GM18519 (cell line): ENCODE results near the gene TTC3.
"Not testable (repeated sequence)": the region's sequence is repeated elsewhere in the genome, so short reads cannot be mapped to it uniquely, and the experiment has no call there.

Experiments used
- ATAC-seq: cut with Tn5 transposase; IDR thresholded peaks from one replicate; pipeline ENCODE4 v1.9.1; 2021; ENCODE audit warnings: mild to moderate bottlenecking, moderate library complexity; ENCODE audit not compliant: unreplicated experiment, low FRiP score

TTC3 gene

DNA sequence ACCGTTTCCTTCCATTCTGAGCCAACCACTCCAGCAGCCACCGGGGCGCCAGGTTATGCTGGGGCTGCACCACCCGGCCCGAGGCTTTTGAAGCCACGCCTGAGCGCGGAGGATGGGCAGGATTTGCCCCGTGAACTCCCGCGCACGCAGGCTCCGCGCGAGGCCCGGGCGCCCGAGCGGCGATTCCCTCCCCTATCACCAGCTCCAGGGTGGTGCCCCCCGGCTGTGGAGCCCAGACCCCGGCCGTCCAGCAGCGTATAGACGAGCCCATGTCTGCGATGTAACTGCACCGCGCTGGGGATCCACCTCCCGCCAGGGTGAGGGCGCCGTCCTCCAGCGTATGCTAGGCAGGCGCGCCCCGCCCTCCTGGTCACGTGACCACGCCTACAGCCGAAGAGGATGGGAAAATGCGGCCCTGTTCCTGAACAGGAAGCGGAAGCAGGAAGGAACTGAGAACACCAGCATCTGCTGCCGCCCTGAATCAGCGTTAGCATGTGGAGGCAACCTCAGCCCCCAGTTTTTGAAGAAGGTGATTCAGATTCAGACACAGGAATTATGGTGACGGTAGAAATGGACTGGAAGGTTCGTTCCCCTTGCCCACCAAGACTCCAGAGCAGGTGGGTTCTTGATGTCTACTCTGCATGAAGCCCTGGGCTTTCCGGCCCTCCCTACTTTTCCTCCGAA is 148.1 kb downstream of the TTC3 start:
- ATAC-seq: peak; percentile 63

DNA sequence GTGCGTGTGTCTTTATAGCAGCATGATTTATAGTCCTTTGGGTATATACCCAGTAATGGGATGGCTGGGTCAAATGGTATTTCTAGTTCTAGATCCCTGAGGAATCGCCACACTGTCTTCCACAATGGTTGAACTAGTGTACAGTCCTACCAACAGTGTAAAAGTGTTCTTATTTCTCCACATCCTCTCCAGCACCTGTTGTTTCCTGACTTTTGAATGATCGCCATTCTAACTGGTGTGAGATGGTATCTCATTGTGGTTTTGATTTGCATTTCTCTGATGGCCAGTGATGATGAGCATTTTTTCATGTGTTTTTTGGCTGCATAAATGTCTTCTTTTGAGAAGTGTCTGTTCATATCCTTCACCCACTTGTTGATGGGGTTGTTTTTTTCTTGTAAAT is 149.2 kb downstream of the TTC3 start:
- not testable (repeated sequence) for ATAC-seq

DNA sequence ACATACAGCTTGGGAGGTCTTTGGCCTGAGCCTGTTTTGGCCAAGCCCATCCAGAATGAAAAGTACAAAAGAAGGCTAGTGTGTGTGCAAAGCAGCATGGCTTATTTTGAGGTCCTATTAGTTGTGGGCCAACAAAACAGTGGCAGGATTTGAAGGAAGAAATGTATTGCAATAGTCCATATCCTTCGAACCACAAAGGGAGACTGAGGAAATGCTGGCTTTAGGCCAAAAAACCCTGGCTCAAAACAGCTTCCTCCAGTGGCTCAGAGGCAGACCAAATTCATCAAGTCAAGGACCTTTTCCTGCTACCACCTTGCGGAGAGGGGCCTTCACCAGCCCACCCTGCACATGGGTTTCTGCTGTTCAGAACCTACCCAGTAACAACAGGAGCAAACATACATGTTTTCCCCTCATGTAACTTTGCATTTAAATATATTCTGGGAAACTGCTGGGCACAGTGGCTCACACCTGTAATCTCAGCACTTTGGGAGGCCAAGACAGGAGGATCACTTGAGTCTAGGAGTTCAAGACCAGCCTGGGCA is 150.8 kb downstream of the TTC3 start:
- ATAC-seq: no peak

DNA sequence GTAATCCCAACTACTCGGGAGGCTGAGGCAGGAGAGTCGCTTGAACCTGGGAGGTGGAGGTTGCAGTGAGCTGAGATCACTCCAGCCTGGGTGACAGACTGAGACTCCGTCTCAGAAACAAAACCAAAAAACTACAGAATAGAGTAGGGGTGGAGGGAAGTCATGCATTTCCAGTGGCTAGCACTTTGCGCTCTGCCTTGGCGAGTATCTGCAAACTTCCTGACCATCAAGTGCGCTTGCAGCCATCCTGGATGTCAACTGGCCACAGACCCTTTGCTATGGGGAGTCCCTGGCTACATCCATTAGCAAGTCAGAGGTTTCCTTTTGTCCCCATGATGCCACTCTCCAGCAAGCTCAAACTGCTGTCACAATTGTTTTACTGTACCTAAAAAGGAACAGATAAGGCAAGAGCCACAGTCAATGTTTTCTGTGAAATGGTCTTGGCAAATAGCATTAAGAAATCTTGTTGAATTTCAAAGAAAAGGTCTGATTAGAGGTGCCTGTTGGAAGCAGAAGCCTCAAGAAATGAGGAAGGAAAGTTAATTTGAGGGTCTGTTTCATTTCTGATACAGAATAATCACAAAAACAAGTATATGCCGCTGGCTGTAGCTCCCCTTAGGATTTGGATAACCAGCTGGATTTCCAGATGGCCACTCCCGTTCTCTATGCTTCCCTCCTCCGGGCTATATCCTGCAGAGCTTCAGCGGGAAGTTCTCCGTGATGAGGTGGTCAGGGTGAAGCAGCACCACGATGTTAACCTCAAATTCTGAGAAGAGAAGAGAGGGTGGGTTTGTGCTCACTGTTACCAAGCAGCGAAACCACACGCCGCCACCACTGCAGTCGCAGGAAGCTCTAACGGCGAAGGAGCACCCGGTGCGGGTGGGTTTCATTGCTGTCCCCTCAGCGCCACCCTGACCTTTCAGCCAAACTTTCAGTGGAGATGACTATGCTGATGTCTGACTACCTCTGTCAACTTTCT is 152.1 kb downstream of the TTC3 start:
- no peak for ATAC-seq

DNA sequence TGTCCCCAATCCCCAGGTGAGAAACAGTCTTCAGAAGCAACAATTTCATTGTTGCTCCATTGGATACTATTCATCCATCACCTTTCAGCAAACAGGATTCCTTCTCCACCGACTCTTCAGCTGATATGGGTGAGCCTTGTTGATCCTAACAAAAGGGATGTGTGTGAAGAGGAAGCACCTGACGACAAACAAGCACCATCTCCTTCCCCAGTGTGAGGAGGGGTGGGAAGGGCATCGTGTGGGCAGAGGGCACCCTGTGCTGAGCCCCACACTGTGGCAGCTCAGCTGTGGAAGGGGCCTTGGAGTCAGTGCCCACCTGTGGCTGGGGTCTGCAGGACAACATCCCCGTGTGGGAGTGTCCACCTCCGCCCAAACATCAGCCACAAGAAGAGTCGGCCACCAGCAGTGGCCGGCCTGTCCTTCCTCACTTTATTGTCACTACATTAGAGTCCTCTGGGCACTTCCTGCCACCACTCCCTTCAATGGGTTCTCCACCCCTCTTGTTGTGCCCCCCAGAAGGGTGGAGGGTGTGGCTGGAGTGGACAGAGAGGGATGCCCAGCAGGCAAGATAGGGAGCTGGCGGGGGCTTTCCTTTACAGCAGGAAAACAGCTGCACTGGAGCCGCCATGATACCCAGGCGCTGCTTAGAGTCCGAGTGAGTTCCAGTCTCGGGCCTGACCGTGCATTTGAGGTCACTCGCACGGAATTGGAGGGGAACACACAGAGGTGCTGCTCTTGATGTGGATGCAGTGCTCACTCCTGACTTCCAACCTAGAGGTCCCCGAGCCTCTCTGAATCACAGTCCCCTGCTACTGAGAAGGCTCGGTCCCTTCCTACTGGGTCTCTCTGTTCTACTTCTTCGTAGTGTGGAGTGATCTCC is 153.2 kb downstream of the TTC3 start:
- no peak for ATAC-seq

DNA sequence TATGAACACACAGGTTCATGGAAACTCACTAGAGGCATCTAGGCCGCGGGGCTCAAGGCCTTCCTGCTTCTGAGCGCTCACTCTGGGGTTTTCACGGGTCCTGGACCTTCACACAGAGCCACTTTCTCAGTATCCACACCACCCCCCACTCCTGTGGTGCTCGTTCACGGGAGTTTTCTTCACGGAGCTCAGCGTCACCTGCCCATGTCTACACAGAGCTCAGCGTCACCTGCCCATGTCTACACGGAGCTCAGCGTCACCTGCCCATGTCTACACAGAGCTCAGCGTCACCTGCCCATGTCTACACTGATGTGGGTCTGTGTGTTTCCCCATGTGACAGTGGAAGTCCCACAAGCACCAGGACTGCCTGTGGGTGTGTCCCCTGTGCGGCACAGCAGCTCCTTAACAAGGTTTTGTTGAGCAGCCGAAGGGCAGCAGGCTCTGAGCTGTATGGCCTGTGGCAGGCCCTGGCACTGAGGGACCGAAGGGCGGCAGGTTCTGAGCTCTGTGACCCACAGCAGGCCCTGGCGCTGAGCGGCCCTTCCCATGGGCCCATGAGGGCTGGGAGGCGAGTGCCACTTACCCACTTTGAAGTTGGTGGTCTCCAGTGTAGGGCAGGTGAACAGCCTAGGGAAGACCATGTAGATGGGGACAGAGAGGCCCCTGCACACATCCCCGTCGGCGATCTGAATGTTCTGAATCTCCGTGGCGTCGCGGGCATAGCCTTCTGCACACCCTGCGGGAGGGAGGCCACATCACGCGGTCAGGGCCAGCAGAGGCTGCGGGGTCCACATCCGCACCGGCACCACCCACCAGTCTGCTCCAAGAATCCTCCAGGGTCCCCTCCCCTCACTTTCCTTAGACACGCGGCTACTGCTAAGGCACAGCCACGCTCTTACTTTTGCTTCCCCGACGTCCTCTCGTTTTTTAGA is 154.3 kb downstream of the TTC3 start:
- ATAC-seq: no peak

DNA sequence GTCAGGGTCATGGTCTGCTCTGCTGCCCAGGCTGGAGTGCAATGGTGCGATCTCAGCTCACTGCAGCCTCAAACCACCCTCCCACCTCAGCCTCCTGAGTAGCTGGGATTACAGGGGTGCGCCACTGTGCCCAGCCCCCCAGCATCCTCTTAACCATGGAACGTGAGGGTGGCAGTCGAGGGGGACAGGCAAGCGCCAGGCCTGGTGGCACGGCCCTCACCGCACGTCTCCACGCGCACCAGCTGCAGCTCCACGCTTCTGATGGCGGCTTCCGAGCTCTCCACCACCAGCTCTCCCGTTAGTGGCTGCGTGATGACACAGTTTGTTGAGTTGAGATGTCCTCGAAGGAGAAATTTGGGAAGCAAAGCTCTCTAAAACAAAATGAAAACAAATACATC is 154.9 kb downstream of the TTC3 start:
- ATAC-seq: no peak

DNA sequence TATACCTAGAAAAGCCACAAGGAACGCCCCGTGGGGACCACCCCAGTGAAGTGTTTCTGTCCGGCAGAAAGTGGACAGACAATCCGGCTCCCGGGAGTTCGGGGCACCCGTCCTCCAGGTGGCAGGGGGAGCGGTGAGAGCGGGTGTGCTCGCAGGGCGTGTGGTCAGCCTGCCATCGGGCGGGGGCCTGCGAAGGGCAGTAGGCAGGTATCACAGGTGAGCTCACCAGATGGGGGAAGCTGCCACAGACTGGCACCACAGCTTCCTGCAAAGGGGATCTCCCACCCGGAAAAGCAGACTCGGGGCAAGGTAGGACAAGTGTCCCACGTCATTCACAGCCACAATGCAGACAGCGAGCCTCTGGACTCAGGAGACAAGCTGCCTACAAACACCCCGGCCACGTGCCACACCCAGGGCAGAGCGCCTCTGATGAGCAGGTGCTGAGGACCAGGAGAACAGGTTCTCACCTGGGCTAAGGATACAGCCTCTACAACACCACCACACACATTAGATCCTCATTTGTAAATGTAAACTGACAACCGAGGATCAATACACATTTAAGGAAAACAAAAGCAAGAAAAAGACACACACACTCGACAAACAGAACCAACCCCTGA is 157.7 kb downstream of the TTC3 start:
- ATAC-seq: no peak

DNA sequence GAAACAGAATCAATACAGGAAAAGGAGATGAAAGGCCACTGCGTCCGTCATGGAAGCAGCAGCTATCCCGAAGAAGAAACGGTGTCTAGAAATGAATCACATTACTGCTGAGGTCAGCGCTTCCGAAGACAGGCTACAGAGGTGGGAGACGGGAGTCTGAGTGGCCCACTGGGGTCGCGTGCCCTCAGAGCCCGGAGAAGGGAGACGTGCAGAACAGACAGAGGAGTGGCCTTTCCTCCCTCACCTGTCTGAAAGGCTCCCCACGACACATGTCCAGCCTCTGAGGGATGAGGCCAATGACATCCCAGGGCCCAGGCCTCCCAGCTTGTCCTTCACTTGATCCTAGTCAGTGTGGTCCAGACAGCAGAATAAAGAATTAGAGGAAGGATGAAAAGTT is 158.2 kb downstream of the TTC3 start:
- ATAC-seq: no peak

DNA sequence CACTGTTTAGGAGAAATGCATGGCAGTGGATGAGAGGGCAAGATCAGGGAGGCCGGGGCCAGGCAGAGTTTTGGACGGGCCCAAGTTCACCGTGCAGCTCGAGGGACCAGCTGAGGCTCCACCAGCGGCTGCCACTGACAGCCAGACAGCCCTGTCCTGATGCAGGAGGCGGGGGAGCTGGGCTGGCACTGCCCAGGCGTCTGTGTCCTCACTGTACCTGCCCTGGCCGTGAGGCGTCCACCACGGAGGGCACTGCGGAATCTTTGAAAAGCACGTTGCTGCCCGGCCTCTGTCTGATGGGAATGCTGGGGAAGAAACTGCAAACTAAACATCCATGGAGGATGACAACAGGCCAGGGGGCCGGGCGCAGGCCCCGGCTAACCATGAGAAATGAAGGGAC is 158.6 kb downstream of the TTC3 start:
- ATAC-seq: no peak

DNA sequence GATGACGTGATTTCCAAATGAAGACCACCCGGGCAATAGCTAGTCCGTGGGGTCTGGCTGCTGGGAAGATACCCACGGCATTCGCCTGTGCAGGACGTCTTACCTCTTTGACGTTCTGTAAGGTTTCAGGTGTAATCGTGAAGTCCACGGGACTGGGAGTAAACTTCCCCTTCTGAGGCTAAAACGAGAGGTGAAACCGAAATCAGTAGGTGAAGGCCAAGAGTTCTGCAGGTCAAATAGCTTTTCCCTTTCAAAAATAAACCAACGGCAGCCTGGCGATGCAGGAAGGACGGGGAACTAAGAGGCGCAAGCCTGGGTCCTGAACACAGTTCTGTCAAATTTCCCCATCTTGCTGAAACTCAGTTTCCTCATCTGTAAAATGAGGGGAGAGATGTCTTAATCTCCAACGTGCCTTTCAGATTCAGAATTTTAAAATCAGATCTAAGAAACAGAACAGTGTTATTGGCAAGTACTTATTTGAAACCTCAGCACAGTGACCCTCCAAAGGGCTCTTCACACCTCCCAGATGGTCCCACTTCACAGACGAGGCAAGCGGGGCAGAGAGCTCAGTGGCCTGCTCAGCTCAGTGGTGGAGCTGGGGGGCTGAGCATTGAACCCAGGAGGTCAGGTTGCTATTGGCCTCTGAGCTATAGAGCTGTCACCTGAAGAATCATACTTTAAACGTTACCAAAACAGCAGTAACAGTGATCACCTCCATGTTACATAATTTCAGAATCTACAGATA is 159.4 kb downstream of the TTC3 start:
- ATAC-seq: no peak

DNA sequence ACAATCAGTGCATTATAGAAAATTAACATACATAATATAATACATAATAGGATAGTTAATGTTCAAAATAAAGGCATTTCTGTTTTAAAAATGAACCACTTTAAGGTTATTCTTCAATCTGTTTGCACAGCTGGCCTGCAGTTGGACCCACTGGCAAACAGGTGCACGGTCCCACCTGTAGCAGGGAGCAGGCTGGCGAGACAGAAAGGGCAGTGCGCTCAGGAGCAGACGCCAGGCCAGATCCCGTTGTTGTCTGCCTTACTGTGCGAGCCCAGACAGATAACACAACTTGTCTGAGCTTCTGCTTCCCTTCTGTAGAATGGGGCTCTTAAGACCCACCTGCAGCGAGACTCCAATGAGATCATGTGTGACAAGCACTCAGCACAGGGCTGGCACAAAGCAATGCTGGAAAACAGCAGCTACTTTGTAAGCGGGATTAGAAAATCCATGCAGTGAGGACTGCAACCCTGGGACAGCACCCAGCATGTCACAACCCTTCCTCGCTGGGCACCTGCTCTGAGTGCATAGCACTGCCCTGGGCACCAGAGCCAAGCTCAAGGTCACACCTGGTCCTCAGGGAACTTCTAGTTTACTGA is 160.6 kb downstream of the TTC3 start:
- ATAC-seq: no peak

DNA sequence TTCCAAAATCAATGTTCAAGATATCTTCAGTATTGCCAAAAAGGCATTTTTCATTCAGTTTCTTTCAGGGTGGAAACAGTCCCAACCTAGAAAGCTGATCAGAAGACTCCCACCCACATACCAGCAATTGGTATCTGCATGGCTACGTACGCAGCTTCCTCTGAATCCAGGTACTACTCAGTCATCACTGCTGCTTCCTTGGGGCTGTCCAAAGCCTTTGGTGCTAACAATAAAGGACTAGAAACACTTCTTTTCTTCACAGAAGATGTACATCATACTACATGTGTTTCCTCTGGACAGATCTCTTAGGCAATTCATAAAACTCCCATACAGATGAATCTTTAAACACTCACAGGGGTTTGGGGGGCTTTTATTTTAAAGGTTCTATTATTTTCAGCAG is 164.3 kb downstream of the TTC3 start:
- ATAC-seq: no peak

DNA sequence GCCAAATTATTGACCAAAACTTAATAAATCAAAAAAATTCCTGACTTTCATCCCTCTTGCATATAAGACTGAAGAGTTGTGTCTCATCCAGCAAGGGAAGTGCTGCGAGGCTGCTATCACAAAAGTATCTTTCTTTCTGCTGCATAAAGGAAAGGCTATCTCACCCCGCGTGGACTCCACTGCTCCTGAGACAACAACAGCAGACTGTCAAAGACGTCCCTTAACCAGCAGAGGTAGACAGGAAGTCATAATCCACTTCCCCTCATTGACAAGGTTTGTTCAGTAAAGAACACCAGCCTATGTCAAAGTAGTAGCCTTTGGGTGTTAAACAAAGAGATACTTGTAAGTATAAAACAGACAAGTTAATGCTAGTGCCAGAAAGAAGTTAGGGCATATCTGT is 164.7 kb downstream of the TTC3 start:
- no peak for ATAC-seq

DNA sequence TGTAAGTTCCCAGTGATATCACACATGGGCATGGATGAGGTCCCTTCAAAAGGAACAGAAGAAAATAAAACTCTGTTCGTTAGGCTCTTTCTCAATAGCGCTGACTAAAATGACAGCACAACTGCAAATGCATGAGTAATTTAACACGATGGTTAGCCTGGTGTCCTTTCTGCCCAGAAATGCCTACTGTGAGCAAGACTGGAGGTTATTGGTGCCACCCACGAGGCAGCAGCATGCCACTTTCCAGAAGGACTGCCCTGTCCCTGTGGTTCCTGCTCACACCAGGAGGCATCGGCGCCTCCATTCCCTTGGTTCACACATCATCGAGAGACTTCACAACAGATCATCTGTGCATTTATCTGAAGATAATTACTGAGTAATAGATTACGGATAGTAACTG is 167.9 kb downstream of the TTC3 start:
- no peak for ATAC-seq

DNA sequence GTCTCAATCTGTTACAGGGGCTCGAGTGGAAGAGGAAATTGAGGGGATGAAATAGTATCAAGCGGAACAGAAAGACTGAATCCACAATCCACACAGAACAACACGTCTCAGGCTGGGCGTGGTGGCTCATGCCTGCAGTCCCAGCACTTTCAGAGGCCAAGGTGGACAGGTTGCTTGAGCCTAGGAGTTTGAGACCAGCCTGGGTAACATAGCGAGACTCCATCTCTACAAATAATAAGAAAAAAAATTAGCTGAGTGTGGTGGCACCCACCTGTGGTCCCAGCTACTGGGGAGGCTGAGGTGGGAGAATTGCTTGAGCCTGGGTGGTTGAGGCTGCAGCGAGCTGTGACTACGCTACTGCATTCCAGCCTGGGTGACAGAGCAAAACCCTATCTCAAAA is 168.4 kb downstream of the TTC3 start:
- ATAC-seq: no peak

DNA sequence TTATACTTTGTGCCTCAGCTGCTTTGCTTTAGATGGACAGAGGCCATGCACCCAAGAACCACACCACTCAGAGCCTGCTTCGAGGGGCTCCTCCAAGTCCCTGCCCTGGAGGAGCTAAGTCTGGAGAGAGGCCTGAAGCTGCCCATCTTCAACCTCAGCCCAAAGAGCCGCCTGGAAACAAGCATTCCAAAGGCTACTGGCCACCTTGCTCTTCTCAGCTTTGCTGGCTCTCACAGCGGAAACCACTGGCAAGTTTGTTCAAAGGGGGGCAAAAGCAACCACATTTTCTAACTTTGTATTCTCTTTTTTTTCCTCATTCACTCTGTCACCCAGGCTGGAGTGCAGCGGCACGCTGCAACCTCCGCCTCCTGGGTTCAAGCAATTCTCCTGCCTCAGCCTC is 170.9 kb downstream of the TTC3 start:
- no peak for ATAC-seq

DNA sequence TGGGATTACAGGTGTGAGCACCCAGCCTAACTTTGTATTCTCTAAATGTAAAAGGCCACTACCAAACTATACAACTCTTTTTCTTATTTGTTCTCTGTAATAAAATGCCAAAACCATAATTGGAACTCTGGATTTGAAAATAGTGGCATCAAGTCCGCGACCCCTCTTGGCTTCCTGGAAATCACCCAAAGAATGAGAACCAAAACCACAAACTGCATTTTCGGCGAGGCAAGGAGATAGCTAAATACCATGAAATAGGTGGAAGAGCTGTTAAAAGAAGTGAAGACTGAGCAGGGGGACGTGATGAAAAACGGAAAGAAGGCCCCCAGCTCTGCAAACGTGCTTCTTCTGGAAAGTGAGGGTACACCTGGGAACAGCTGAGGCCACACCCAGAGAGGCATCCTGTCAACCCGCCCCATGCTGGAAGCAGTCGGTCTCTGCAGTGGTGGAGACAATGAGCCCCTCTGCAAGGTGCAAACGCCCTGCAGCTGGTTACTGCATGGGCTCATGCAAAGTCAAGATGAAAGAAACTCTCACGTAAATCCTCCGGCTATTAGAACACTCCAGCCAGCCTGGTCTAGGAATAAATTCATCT is 171.5 kb downstream of the TTC3 start:
- ATAC-seq: no peak
